Measurements from ENCODE around the gene UBN1.

- no peak for TF ChIP-seq CTCF (IDR thresholded peaks at IDR 0.05; ENCODE audit: low read length)
- TF ChIP-seq EZH2 (IDR thresholded peaks at IDR 0.05; ENCODE audit: borderline replicate concordance, low read length) = no peak
These were observed at the start of gene UBN1, which contains the start of gene GLYR1 for GRCh38 chr16:4846901-4847773.

Measured in OCI-LY1 (cell line).